ENCODE measurements around the gene ZDHHC12. TPM values are rescaled to one million over a fixed set of nuclear protein-coding genes. Genes with fewer than 3 reads are reported as not detected.

ZDHHC12 gene
- total RNA-seq, 2 donors from 2014 or later, result 37.0 to 70.3 TPM

DNA sequence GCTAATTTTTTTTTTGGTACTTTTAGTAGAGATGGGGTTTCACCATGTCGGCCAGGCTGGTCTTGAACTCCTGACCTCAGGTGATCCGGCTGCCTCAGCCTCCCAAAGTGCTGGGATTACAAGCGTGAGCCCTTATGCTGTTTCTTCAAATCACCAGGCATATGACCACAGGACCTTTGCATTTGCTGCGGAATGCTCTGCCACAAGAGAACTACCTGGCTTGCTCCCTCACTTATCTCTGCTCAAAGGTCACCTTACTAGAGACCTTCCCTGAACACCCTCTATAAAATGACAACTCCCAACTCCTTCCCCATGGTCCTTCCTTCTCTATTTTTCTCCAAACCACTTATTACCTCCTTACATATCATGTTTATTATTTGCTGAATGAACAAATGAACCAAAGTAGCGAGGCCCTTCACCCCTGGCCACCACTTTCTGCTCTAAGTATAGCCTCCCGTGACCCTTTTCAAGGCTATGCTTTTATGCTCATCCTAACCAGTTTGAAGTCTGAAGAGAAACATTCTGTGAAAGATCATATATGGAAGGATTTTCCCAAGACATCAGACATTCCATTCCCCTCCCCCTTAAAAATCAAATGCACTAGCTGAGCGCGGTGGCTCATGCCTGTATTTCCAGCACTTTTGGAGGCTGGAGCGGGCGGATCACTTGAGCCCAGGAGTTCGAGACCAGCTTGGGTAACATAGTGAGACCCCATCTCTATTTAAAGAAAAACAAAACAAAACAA, 46.5 kb upstream of the ZDHHC12 start:
- ATAC-seq (ENCODE audit: insufficient number of reproducible peaks, low FRiP score, low read depth) (no peak), DNase-seq (ENCODE audit: low spot score) (no peak)
- Histone ChIP-seq H3K4me3 (peak overlapping the region; percentile 100), H3K27me3 (replicated peaks; ENCODE audit: insufficient read depth) (no peaks in the 10 kb centered on the region), H3K9me3 (no peaks in the 10 kb centered on the region), H3K36me3 (peaks cover 8% of the 10 kb centered on the region), H3K27ac (peak overlapping the region in 1 of 2 donors; percentile 89), H3K4me1 (ENCODE audit: control insufficient read depth in 1 of 2, low read depth in 2 of 2) (peaks cover 10 to 32% of the 10 kb centered on the region in 2 donors)
- TF ChIP-seq CTCF (IDR thresholded peaks at IDR 0.05), result no peak

GRCh38 chr9:128768606-128769005, 44.7 kb upstream of the ZDHHC12 start:
- DNase-seq (ENCODE audit: low spot score) (no peak), ATAC-seq (ENCODE audit: insufficient number of reproducible peaks, low FRiP score, low read depth) (no peak)
- Histone ChIP-seq H3K27me3 (replicated peaks; ENCODE audit: insufficient read depth) (no peaks in the 10 kb centered on the region), H3K4me3 (no peak overlapping the region), H3K4me1 (ENCODE audit: control insufficient read depth in 1 of 2, low read depth in 2 of 2) (peaks cover 10 to 32% of the 10 kb centered on the region in 2 donors), H3K36me3 (peaks cover 8% of the 10 kb centered on the region), H3K27ac (no peak overlapping the region), H3K9me3 (no peaks in the 10 kb centered on the region)
- TF ChIP-seq CTCF (IDR thresholded peaks at IDR 0.05), result no peak

- Histone ChIP-seq H3K4me1 (ENCODE audit: control insufficient read depth in 1 of 2, low read depth in 2 of 2) (peaks cover 3 to 16% of the 10 kb centered on the region in 2 donors), H3K36me3 (peaks cover 8% of the 10 kb centered on the region), H3K4me3 (no peak overlapping the region), H3K9me3 (no peaks in the 10 kb centered on the region), H3K27me3 (replicated peaks; ENCODE audit: insufficient read depth) (no peaks in the 10 kb centered on the region), H3K27ac (no peak overlapping the region)
- ATAC-seq (ENCODE audit: insufficient number of reproducible peaks, low FRiP score, low read depth) (no peak), DNase-seq (ENCODE audit: low spot score) (no peak)
- TF ChIP-seq CTCF (IDR thresholded peaks at IDR 0.05), result no peak
Measured at GRCh38 chr9:128765499-128765898, 41.6 kb upstream of the ZDHHC12 start.

- DNase-seq (ENCODE audit: low spot score) (no peak), ATAC-seq (ENCODE audit: insufficient number of reproducible peaks, low FRiP score, low read depth) (no peak)
- TF ChIP-seq CTCF (IDR thresholded peaks at IDR 0.05), result no peak
- no peak overlapping the region for H3K4me3 ChIP-seq
- H3K27me3 ChIP-seq (replicated peaks; ENCODE audit: insufficient read depth), result no peaks in the 10 kb centered on the region
- H3K27ac ChIP-seq, result no peak overlapping the region
- no peaks in the 10 kb centered on the region for H3K9me3 ChIP-seq
- H3K4me1 ChIP-seq (ENCODE audit: control insufficient read depth in 1 of 2, low read depth in 2 of 2), result peaks cover 0 to 6% of the 10 kb centered on the region in 2 donors
- H3K36me3 ChIP-seq, result peaks cover 8% of the 10 kb centered on the region
Measured at GRCh38 chr9:128764361-128764760, 40.4 kb upstream of the ZDHHC12 start.

- Histone ChIP-seq H3K9me3 (no peaks in the 10 kb centered on the region), H3K36me3 (peaks cover 7% of the 10 kb centered on the region), H3K4me3 (no peak overlapping the region), H3K27ac (no peak overlapping the region), H3K27me3 (replicated peaks; ENCODE audit: insufficient read depth) (no peaks in the 10 kb centered on the region), H3K4me1 (ENCODE audit: control insufficient read depth in 1 of 2, low read depth in 2 of 2) (no peaks in the 10 kb centered on the region)
- ATAC-seq (ENCODE audit: insufficient number of reproducible peaks, low FRiP score, low read depth), result no peak
- no peak for DNase-seq (ENCODE audit: low spot score)
- TF ChIP-seq CTCF (IDR thresholded peaks at IDR 0.05), result no peak
Measured at GRCh38 chr9:128762671-128763449, 38.9 kb upstream of the ZDHHC12 start.

Data from thoracic aorta (tissue), 2 donors.